Stimulated activated CD4-positive, alpha-beta T cell treated with anti-CD3 and anti-CD28 coated beads, TNF-alpha, amount 100 ng/mL, for 4 hours (primary cell): ENCODE measurements around the gene COMT.
A peak's percentile ranks its signal among the peaks of the same experiment; 100 is the strongest.
"Not testable (repeated sequence)": the region's sequence is repeated elsewhere in the genome, so short reads cannot be mapped to it uniquely, and the experiment has no call there.

Experiments
- DNase-seq, 3 experiments: peaks; one replicate each; pipeline ENCODE4 v3.0.0-alpha.2; 2020; ENCODE audit warnings: low read depth in 3 of 3

The COMT gene

GRCh38 chr22:19907902-19908301, 33.7 kb upstream of the COMT start:
- DNase-seq, result not testable (repeated sequence)

GRCh38 chr22:19909350-19910179, 32.0 kb upstream of the COMT start:
- peak; percentile 69 to 80 (median 71) for DNase-seq

- DNase-seq, result no peak
These were observed 31.3 kb upstream of the COMT start for GRCh38 chr22:19910180-19910744.

- DNase-seq, result no peak
These were observed 29.9 kb upstream of the COMT start for GRCh38 chr22:19911540-19912270.

- no peak for DNase-seq
These were observed 29.1 kb upstream of the COMT start for GRCh38 chr22:19912271-19912999.

GRCh38 chr22:19913337-19913936, 28.1 kb upstream of the COMT start:
- DNase-seq, result no peak

- no peak for DNase-seq
These were observed 27.2 kb upstream of the COMT start for GRCh38 chr22:19914201-19914943.

GRCh38 chr22:19915287-19915954, 26.2 kb upstream of the COMT start:
- no peak for DNase-seq

- DNase-seq, result no peak
These were observed 25.6 kb upstream of the COMT start for GRCh38 chr22:19916006-19916405.

GRCh38 chr22:19916941-19917340, 24.6 kb upstream of the COMT start:
- no peak for DNase-seq

- no peak for DNase-seq
These were observed 24.0 kb upstream of the COMT start for GRCh38 chr22:19917389-19918138.

GRCh38 chr22:19918332-19919106, 23.1 kb upstream of the COMT start:
- DNase-seq, result no peak

GRCh38 chr22:19919701-19920363, 21.7 kb upstream of the COMT start:
- DNase-seq, result no peak

GRCh38 chr22:19921544-19922081, 20.0 kb upstream of the COMT start:
- DNase-seq, result no peak

GRCh38 chr22:19923914-19924513, 17.6 kb upstream of the COMT start:
- DNase-seq, result no peak

GRCh38 chr22:19926028-19926427, 15.5 kb upstream of the COMT start:
- DNase-seq, result not testable (repeated sequence)

- DNase-seq, result no peak
These were observed 13.9 kb upstream of the COMT start for GRCh38 chr22:19927696-19928095.

- no peak for DNase-seq
These were observed 13.4 kb upstream of the COMT start for GRCh38 chr22:19928207-19928606.
